Astrocyte (in vitro differentiated cells and primary cell): Measurements from ENCODE around the gene ULK4. TPM values are rescaled to one million over a fixed set of nuclear protein-coding genes. Genes with fewer than 3 reads are reported as not detected.

Experiments
- DNase-seq: peaks from one replicate; pipeline ENCODE4 v3.0.0-alpha.2; 2010; ENCODE audit warnings: low read depth
- FAIRE-seq: peaks from 2 replicates; lab custom pipeline; 2011; peaks lifted over from hg19 to GRCh38; lab: Jason Lieb, UNC
- H2AFZ ChIP-seq: 2 replicates; pipeline ENCODE4 v1.6.0; 2012; ENCODE audit warnings: low read depth, low read length, inconsistent platforms
- H3K27ac ChIP-seq: 2 replicates; pipeline ENCODE4 v1.5.1; 2011; ENCODE audit warnings: low read depth, low read length, inconsistent platforms
- H3K27me3 ChIP-seq: 2 replicates; pipeline ENCODE4 v1.6.0; 2011; ENCODE audit warnings: low read length, inconsistent platforms; ENCODE audit not compliant: insufficient read depth
- H3K36me3 ChIP-seq: 2 replicates; pipeline ENCODE4 v1.5.1; 2011; ENCODE audit warnings: low read length, inconsistent platforms; ENCODE audit not compliant: insufficient read depth
- H3K4me1 ChIP-seq: 2 replicates; pipeline ENCODE4 v1.5.1; 2011; ENCODE audit warnings: low read length, inconsistent platforms; ENCODE audit not compliant: insufficient read depth
- H3K4me2 ChIP-seq: 2 replicates; pipeline ENCODE4 v1.6.0; 2012; ENCODE audit warnings: low read length, inconsistent platforms
- H3K4me3 ChIP-seq: 2 replicates; pipeline ENCODE4 v1.5.1; 2011; ENCODE audit warnings: low read depth, mild to moderate bottlenecking, low read length, inconsistent platforms; ENCODE audit not compliant: insufficient read depth
- H3K79me2 ChIP-seq: 2 replicates; pipeline ENCODE4 v1.6.0; 2012; ENCODE audit warnings: mild to moderate bottlenecking, low read length, inconsistent platforms; ENCODE audit not compliant: insufficient read depth
- H3K9ac ChIP-seq: 2 replicates; pipeline ENCODE4 v1.6.0; 2012; ENCODE audit warnings: mild to moderate bottlenecking, low read length, inconsistent platforms
- H3K9me3 ChIP-seq: 2 replicates; pipeline ENCODE4 v1.5.1; 2012; ENCODE audit warnings: low read depth, mild to moderate bottlenecking, low read length, inconsistent platforms; ENCODE audit not compliant: insufficient read depth
- H4K20me1 ChIP-seq: 2 replicates; pipeline ENCODE4 v1.6.0; 2012; ENCODE audit warnings: low read length, inconsistent platforms; ENCODE audit not compliant: insufficient read depth
- H3K27ac Mint-ChIP-seq: one replicate; pipeline ENCODE4 v1.8.0; 2021; ENCODE audit warnings: mild to moderate bottlenecking, mixed read lengths; ENCODE audit not compliant: unreplicated experiment
- H3K27me3 Mint-ChIP-seq: one replicate; pipeline ENCODE4 v1.8.0; 2021; ENCODE audit warnings: low read depth, mixed read lengths; ENCODE audit not compliant: unreplicated experiment
- H3K36me3 Mint-ChIP-seq: one replicate; pipeline ENCODE4 v1.8.0; 2021; ENCODE audit warnings: low read depth, mixed read lengths; ENCODE audit not compliant: unreplicated experiment
- H3K4me1 Mint-ChIP-seq: one replicate; pipeline ENCODE4 v1.8.0; 2021; ENCODE audit warnings: low read depth, mixed read lengths; ENCODE audit not compliant: unreplicated experiment
- H3K4me3 Mint-ChIP-seq: one replicate; pipeline ENCODE4 v1.8.0; 2021; ENCODE audit warnings: mild to moderate bottlenecking, moderate library complexity, mixed read lengths; ENCODE audit not compliant: unreplicated experiment
- H3K9me3 Mint-ChIP-seq: one replicate; pipeline ENCODE4 v1.8.0; 2021; ENCODE audit warnings: mild to moderate bottlenecking, mixed read lengths; ENCODE audit not compliant: unreplicated experiment
- CTCF ChIP-seq: IDR thresholded peaks from 2 replicates; pipeline ENCODE4 v1.5.1; 2011; ENCODE audit warnings: low read depth, mild to moderate bottlenecking, inconsistent platforms, low read length, moderate library complexity; ENCODE audit not compliant: insufficient read depth
- EZH2 ChIP-seq: IDR thresholded peaks from 2 replicates; pipeline ENCODE4 v1.6.1; 2012; ENCODE audit warnings: mild to moderate bottlenecking, low read length, inconsistent platforms; ENCODE audit not compliant: insufficient read depth
- total RNA-seq: library from RNA; stranded (reverse); gene quantifications from 2 replicates; pipeline ENCODE4 v1.2.1, GENCODE V29; 2021

ULK4 gene
- total RNA-seq, 1 donor from 2014 or later, result 6.6 TPM

GRCh38 chr3:41369838-41370237 is 592.1 kb downstream of the ULK4 start:
- no peak overlapping the region for H3K9ac ChIP-seq
- H3K9me3 ChIP-seq, result no peaks in the 10 kb centered on the region
- H4K20me1 ChIP-seq, result no peaks in the 10 kb centered on the region
- no peaks in the 10 kb centered on the region for H3K27me3 ChIP-seq
- no peak for DNase-seq
- no peak for TF ChIP-seq EZH2
- no peak for TF ChIP-seq CTCF
- Mint-ChIP-seq H3K4me3 (no peak overlapping the region), H3K9me3 (peaks cover 5% of the 10 kb centered on the region), H3K4me1 (peaks cover 9% of the 10 kb centered on the region), H3K36me3 (no peaks in the 10 kb centered on the region), H3K27me3 (no peaks in the 10 kb centered on the region), H3K27ac (no peak overlapping the region)
- H3K4me2 ChIP-seq, result no peak overlapping the region
- H3K27ac ChIP-seq, result no peak overlapping the region
- no peak overlapping the region for H3K4me3 ChIP-seq
- no peaks in the 10 kb centered on the region for H3K4me1 ChIP-seq
- no peaks in the 10 kb centered on the region for H3K36me3 ChIP-seq
- no peak overlapping the region for H2AFZ ChIP-seq
- no peaks in the 10 kb centered on the region for H3K79me2 ChIP-seq
- no peak for FAIRE-seq

DNA sequence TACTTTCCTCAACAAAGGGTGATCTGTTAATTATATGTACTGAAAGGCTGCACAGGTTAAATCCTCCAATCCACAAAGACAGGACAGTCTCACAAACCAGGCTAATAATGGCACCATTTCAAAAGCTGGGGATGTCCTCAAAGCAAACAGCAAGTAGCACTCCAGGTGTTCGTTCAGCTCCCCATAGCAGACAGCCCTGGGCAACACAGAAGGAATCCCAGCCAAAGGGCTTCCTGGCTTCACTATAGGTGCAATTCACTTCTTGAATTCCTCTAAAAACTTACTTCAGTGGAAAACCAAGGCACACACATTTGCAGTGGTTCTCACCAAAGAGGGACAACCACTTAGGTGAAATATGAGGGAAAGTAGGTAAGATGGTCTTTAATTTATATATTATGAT is 595.9 kb downstream of the ULK4 start:
- H4K20me1 ChIP-seq, result no peaks in the 10 kb centered on the region
- no peak for FAIRE-seq
- H3K4me2 ChIP-seq, result no peak overlapping the region
- no peak overlapping the region for H3K9ac ChIP-seq
- no peak overlapping the region for H3K27ac ChIP-seq
- no peaks in the 10 kb centered on the region for H3K79me2 ChIP-seq
- H3K36me3 Mint-ChIP-seq, result no peaks in the 10 kb centered on the region
- H3K4me1 ChIP-seq, result no peaks in the 10 kb centered on the region
- DNase-seq, result no peak
- no peaks in the 10 kb centered on the region for H3K27me3 Mint-ChIP-seq
- H3K27me3 ChIP-seq, result no peaks in the 10 kb centered on the region
- no peak overlapping the region for H3K4me3 Mint-ChIP-seq
- H3K9me3 Mint-ChIP-seq, result no peaks in the 10 kb centered on the region
- no peaks in the 10 kb centered on the region for H3K9me3 ChIP-seq
- no peaks in the 10 kb centered on the region for H3K36me3 ChIP-seq
- TF ChIP-seq EZH2, result no peak
- TF ChIP-seq CTCF, result no peak
- no peak overlapping the region for H3K27ac Mint-ChIP-seq
- H2AFZ ChIP-seq, result no peak overlapping the region
- H3K4me3 ChIP-seq, result no peak overlapping the region
- peaks cover 16% of the 10 kb centered on the region for H3K4me1 Mint-ChIP-seq

DNA sequence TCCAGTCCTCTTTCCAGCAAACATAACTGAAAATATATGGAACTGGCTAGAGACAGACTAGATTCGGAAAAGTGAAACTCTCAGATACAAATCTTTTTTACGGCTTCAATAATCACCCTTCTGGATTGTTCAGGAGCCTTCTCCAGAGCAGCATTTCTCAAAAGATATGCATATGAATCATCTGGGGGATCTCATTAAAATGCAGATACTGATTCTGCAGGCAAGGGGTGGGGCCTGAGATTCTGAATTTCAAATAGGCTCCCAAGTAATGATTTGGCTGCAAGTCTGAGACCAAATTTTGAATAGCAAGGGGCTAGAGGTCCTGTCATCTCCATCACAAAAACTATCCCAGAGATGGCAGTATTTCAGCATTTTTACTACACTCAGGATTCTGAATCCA is 597.2 kb downstream of the ULK4 start:
- Mint-ChIP-seq H3K27ac (no peak overlapping the region), H3K9me3 (no peaks in the 10 kb centered on the region), H3K27me3 (no peaks in the 10 kb centered on the region), H3K4me1 (peaks cover 11% of the 10 kb centered on the region), H3K36me3 (no peaks in the 10 kb centered on the region), H3K4me3 (no peak overlapping the region)
- FAIRE-seq (no peak), DNase-seq (peak; percentile 29)
- H3K4me3 ChIP-seq, result no peak overlapping the region
- H3K36me3 ChIP-seq, result no peaks in the 10 kb centered on the region
- H3K9me3 ChIP-seq, result no peaks in the 10 kb centered on the region
- H3K4me1 ChIP-seq, result no peaks in the 10 kb centered on the region
- H3K4me2 ChIP-seq, result no peak overlapping the region
- no peaks in the 10 kb centered on the region for H4K20me1 ChIP-seq
- no peak overlapping the region for H3K27ac ChIP-seq
- TF ChIP-seq EZH2, result no peak
- TF ChIP-seq CTCF, result no peak
- no peak overlapping the region for H2AFZ ChIP-seq
- H3K27me3 ChIP-seq, result no peaks in the 10 kb centered on the region
- no peak overlapping the region for H3K9ac ChIP-seq
- no peaks in the 10 kb centered on the region for H3K79me2 ChIP-seq
